Embryonic facial prominence (tissue), 1 donor: ENCODE results near the gene NES.

Source experiments
- DNase-seq: peaks from one replicate; pipeline ENCODE4 v3.0.0-alpha.2; 2016; ENCODE audit errors: extremely low spot score

Gene NES

GRCh38 chr1:156676820-156677615 is at the start of gene NES:
NES (minus strand) TSS chr1:156677407; CDS start chr1:156677264, 143 bp downstream.
- DNase-seq, result no peak

- no peak for DNase-seq
Observed at GRCh38 chr1:156726549-156727226, 49.5 kb upstream of the NES start.

GRCh38 chr1:156725683-156726280 is 48.6 kb upstream of the NES start:
- peak; percentile 70 for DNase-seq

- no peak for DNase-seq
Observed at GRCh38 chr1:156721535-156721934, 44.3 kb upstream of the NES start.

GRCh38 chr1:156721131-156721530 is 43.9 kb upstream of the NES start:
- no peak for DNase-seq

- no peak for DNase-seq
Observed at GRCh38 chr1:156717351-156717750, 40.1 kb upstream of the NES start.

GRCh38 chr1:156714830-156715229 is 37.6 kb upstream of the NES start:
- no peak for DNase-seq

GRCh38 chr1:156712626-156713025 is 35.4 kb upstream of the NES start:
- DNase-seq, result no peak

- no peak for DNase-seq
Observed at GRCh38 chr1:156711011-156711817, 34.0 kb upstream of the NES start.

GRCh38 chr1:156709757-156710489 is 32.7 kb upstream of the NES start:
- DNase-seq, result no peak

GRCh38 chr1:156709031-156709430 is 31.8 kb upstream of the NES start:
- no peak for DNase-seq

GRCh38 chr1:156708218-156708661 is 31.0 kb upstream of the NES start:
- DNase-seq, result no peak

GRCh38 chr1:156707417-156708217 is 30.4 kb upstream of the NES start:
- DNase-seq, result no peak

GRCh38 chr1:156706657-156707416 is 29.6 kb upstream of the NES start:
- DNase-seq, result no peak

- DNase-seq, result peak; percentile 81
Observed at GRCh38 chr1:156705918-156706656, 28.9 kb upstream of the NES start.

- DNase-seq, result no peak
Observed at GRCh38 chr1:156705321-156705917, 28.2 kb upstream of the NES start, which contains the start of gene CRABP2. CRABP2 (minus strand) TSS chr1:156705583; CDS start chr1:156705446, 137 bp downstream.

- DNase-seq, result no peak
Observed at GRCh38 chr1:156704930-156705320, 27.7 kb upstream of the NES start.

- DNase-seq, result no peak
Observed at GRCh38 chr1:156704166-156704711, 27.0 kb upstream of the NES start.
